KOPT-K1 (cell line): ENCODE measurements around the gene NLRP2B.
"Not testable (repeated sequence)": the region's sequence is repeated elsewhere in the genome, so short reads cannot be mapped to it uniquely, and the experiment has no call there.

ENCODE experiments used
- H3K27ac ChIP-seq: fragments of 200-600 bp; sonication (generic); 2 replicates; pipeline ENCODE4 v1.5.1; 2016; ENCODE audit warnings: antibody characterized with exemption, mild to moderate bottlenecking, low read depth, low read length; ENCODE audit not compliant: poor library complexity, severe bottlenecking
- H3K36me3 ChIP-seq: fragments of 200-600 bp; sonication (generic); 2 replicates; pipeline ENCODE4 v1.5.1; 2017; ENCODE audit warnings: antibody characterized with exemption, mild to moderate bottlenecking, low read length, moderate library complexity; ENCODE audit not compliant: insufficient read depth
- H3K9me3 ChIP-seq: fragments of 200-600 bp; sonication (generic); 2 replicates; pipeline ENCODE4 v1.5.1; 2017; ENCODE audit warnings: antibody characterized with exemption, low read length, mild to moderate bottlenecking; ENCODE audit not compliant: insufficient read depth, poor library complexity, severe bottlenecking

NLRP2B gene

DNA sequence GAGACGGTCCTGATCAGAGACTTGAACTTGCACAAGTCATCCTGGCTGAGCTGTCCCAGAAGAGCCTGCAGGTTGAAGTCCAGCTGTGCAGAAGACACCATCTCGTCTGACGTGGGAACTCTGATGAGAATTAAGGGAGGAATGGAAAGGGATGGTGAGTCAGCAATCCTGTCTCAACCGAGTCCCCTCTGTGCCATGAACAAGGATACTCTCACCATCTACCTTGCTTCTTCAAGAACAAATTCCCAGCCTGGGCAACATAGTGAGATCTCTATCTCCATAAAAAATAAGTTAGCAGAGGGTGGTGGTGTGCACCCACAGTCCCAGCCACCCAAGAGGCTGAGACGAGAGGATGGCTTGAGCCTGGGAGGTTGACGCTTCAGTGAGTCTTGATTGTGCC is at the start of gene NLRP2B:
Gene NLRP2B (minus strand): TSS at position 101 of the 400 bp plus-strand sequence.
- no peaks in the 10 kb centered on the region for H3K9me3 ChIP-seq
- H3K36me3 ChIP-seq, result no peaks in the 10 kb centered on the region
- no peak within 1 kb of the TSS for H3K27ac ChIP-seq

DNA sequence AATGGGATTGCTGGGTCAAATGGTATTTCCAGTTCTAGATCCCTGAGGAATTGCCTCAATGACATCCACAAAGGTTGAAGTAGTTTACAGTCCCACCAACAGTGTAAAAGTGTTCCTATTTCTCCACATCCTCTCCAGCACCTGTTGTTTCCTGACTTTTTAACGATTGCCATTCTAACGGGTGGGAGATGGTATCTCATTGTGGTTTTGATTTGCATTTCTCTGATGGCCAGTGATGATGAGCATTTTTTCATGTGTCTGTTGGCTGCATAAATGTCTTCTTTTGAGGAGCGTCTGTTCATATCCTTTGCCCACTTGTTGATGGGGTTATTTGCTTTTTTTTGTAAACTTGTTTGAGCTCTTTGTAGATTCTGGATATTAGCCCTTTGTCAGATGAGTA is 45.9 kb upstream of the NLRP2B start:
- H3K27ac ChIP-seq, H3K36me3 ChIP-seq, H3K9me3 ChIP-seq: not testable (repeated sequence)

DNA sequence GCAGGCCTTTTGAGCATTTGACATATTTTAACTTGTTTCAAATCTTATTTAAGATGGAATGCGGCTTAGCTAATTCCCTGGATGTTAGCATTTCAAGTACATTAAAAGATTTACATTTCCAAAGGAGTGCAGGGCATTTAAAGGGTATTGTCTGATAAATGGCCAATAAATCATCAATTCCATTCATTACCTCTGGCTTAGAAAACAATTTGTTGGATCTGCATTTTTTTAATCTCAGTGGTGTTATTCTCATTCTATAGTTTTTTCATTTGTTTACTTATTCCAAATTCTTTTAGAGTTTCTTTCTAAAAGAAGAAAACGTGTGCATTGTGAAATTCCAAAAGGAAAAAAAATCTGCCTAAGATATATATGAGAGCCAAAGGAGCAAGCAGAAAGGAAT is 1.3 kb upstream of the NLRP2B start:
- H3K36me3 ChIP-seq, result no peaks in the 10 kb centered on the region
- H3K9me3 ChIP-seq, result no peaks in the 10 kb centered on the region
- H3K27ac ChIP-seq, result no peak overlapping the region

DNA sequence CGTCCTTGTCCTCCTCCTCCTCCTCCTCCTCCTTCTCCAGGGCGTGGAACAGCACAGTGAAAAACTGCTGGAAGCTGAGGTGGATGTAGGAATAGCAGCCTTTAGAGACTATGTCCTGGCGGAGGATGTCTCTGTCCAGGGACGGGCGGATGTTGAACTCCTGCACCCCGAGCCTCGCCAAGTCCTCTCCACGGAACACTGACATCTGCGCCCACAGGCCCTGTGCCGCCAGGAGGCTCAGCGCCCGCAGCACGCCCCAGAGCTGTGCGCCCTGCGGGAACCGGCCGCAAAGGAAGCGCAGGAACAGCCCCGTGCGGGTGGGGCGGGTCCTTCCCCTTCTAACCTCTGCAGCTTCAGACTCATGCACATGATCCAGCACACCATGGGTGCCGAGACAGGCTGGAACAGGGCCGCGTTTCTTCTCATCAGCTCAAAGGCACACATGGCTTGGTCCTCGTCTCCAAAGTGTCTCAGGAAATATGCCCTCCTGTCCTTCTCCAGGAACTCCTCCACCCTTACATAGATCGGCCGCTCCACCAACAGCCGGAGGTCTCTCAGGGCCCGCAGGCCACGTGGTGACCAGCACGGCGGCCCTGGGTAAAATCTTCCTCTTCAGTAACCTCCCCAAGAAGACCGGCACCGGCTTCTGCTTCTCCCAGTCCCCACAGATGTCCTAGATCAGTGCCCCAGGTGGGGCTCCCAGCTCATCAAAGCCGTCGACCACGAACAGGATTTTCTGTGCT is 1.2 kb downstream of the NLRP2B start:
- Histone ChIP-seq H3K36me3 (no peaks in the 10 kb centered on the region), H3K9me3 (no peaks in the 10 kb centered on the region)

DNA sequence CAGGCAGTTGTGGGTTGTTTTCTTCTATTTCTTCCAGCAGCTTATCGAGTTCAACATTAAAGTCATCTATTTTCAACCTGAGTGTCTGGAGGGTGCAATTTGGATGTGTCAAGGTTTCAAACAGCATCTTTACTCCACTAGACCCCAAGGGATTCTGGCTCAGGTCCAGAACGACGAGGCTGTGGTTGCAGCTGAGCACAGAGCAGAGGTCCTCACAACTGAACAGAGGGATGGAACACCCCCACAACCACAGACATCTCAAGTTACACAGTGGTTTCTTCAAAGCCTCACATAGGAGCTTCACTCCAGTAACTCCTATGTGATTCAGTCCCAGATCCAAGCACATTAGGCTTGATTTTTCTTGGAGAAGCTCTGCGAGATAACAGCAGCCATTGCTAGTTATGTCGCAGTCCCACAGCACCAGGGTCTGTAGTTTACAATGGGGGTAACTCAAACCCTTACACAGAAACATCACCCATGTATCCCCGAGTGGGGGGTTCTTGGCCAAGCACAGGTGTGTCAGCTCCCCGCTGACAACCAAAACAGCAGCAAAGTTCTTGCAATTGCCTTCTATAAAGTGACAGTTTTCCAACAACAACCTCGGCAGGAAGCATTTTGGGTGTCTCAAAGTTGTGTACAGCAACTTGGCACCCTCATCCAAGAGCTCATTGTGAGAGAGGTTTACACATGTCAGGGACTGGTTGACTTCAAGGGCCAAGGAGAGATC is 2.8 kb downstream of the NLRP2B start:
- Histone ChIP-seq H3K36me3 (no peaks in the 10 kb centered on the region), H3K27ac (no peak overlapping the region), H3K9me3 (no peaks in the 10 kb centered on the region)

More for the DNA sequence above, 1.2 kb downstream of the NLRP2B start:
- H3K27ac ChIP-seq, result no peak overlapping the region

DNA sequence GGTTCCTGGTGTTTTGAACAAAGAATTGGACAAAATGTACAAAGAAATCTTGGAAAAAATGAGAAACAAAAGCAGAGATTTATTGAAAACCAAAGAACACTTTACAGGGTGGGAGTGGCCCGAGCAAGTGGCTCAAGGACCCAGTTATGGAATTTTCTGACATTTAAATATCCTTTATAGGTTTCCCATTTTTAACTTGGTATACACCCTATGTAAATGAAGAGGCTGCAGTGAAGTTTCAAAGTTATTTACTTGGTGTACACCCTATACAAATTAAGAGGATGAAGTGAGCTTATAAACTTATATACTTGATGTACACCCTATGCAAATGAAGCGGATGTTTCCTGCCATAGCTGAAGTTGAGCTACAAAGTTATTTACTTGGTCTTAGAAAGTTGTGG is 4.7 kb downstream of the NLRP2B start:
- Histone ChIP-seq H3K9me3 (no peaks in the 10 kb centered on the region), H3K27ac (no peak overlapping the region), H3K36me3 (no peaks in the 10 kb centered on the region)

DNA sequence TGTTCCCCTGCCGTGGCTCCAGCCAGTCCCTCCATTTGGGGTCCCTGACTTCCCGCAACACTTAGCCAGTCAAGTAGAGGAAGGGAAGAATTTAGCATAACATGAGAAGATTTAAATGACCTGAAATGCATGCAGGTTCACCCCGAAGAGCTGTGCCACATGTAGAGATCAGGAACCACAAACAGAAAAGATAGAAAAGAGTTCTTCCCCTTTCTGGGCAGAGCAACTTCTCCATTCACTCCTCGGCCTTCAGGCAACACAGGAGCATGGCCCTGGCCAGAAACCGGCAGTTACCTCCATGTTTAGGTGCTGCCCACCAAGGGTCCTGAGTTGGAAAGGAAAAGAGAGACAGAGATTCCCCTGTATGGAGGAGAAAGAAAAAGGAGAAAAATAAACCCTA is 5.2 kb downstream of the NLRP2B start:
- Histone ChIP-seq H3K27ac (no peak overlapping the region), H3K36me3 (no peaks in the 10 kb centered on the region), H3K9me3 (no peaks in the 10 kb centered on the region)

DNA sequence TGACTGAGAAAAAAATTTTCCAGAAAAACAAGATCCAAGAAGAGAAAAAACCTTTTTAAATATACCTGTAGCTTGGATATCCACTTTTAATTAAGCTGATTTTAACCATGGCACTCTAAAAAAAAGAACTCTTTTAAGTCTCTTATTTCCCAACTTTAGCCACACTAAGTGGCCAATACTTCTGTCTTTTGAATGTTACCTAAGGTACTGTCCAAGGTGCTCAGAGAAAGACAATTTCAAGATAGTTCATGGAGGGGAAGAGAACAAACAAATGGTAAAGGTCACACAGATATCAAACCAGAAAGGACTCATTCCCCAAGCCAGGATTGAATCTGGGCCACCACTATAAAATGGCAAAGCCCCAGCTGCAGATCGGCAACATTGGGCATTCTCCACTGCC is 10.1 kb downstream of the NLRP2B start:
- Histone ChIP-seq H3K9me3 (no peaks in the 10 kb centered on the region), H3K27ac (no peak overlapping the region), H3K36me3 (no peaks in the 10 kb centered on the region)

DNA sequence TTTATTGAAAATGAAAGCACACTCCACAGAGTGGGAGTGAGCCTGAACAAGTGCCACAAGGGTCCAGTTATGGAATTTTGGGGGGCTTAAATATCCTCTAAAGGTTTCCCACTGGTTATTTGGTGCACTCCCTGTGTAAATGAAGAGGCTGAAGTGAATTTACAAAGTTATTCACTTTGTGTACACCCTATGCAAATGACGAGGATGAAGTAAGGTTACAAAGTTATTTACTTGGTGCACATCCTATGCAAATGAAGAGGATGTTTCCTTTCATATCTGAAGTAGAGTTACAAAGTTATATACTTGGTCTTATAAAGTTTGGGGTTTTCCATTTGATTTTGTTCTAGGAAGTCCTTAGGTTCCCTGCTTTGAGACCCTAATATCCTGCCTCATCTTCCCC is 13.1 kb downstream of the NLRP2B start:
- H3K9me3 ChIP-seq, result no peaks in the 10 kb centered on the region
- H3K36me3 ChIP-seq, result no peaks in the 10 kb centered on the region

DNA sequence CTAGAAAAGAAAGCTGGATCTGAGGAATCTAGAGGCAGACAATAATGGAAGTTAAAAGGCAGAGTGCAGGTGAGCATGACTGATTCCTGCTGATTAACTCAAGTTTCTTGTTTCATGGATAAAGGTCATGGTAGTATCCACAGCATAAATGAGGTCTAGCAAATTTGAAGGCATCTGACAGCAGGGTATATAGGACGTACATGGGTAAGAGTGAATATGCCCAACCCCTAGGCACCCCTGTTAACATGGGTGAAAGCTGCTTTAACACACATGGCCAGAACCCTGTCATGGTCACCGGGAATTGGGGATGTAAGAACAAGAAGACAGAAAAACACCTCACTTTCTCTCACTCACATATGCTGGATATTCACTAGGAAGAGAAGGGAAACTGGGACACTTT is 25.0 kb downstream of the NLRP2B start:
- Histone ChIP-seq H3K36me3 (no peaks in the 10 kb centered on the region), H3K27ac (no peak overlapping the region), H3K9me3 (no peaks in the 10 kb centered on the region)

More for the DNA sequence above, 13.1 kb downstream of the NLRP2B start:
- no peak overlapping the region for H3K27ac ChIP-seq

DNA sequence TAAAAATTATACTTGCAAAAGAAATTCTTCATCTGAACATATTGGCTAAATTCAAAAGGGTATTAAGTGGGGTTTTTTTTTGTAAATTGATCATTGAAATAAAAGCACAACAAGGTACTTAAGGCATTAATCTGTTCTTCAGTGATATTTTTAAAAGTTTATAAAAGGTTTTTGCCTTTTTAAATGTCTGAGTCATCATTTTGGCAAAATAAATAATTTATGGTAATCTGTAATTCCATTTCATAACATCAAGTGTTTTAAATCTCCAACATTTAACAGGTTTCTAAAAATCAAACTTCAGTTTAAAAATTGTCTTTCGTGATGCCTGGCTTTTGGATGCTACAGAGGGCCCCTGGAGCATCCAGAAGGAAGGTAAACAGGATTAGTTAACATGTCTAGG is 27.4 kb downstream of the NLRP2B start:
- no peaks in the 10 kb centered on the region for H3K36me3 ChIP-seq
- no peak overlapping the region for H3K27ac ChIP-seq
- H3K9me3 ChIP-seq, result no peaks in the 10 kb centered on the region

DNA sequence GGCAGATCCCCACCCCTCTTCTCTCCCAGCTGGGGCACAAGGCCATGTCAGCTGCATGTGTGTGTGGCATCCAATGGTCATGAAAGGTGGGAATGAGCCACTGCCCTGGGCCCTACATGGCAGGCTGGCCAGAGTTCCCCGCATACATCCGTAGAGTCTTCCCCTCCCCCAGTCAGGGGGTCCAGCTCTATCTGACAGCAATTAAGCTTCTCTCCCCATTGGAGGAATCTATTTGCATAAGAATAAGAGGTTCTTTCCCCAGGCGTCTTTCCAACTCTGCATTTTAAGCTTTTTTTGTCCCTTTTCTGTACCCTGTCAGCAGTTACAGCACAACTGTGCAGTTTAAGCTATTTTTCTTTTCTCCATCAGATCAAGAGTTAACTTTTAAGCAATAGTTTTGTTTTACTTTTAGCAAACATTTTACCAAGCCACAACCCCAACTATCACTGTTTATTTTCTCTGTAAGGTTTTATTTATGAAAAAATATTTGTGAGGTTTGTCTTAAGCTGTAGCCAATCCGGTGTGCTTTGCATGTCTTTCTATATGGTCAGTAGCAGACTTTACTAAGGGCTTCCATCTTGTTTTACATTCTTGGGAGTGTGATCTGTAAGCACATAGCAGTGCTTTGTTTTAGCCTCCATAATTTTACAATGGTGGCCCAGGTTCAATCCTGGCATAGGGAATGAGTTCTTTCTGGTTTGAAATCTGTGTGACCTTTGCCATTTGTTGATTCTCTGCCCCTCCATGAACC is 28.7 kb downstream of the NLRP2B start:
- Histone ChIP-seq H3K9me3 (no peaks in the 10 kb centered on the region), H3K36me3 (no peaks in the 10 kb centered on the region), H3K27ac (no peak overlapping the region)

DNA sequence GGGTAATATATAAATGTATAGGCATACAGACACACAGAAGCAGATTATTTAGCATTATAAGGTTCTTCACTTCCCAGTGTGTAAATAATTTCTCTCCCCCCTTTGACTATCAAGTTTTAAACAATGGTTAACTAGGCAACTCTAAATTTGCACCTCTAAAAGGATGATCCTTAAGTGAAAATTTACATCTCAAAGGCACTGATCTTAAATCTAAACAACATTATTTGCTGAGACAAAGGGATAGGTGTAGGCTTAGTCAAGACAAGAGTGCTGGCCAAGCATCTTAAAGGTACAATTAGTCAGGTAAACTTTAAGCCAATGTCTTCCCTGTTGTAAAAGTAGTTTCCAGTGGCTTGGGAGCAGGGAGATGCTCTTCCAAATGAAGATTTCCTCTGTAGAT is 33.0 kb downstream of the NLRP2B start:
- Histone ChIP-seq H3K9me3 (no peaks in the 10 kb centered on the region), H3K27ac (no peak overlapping the region)

DNA sequence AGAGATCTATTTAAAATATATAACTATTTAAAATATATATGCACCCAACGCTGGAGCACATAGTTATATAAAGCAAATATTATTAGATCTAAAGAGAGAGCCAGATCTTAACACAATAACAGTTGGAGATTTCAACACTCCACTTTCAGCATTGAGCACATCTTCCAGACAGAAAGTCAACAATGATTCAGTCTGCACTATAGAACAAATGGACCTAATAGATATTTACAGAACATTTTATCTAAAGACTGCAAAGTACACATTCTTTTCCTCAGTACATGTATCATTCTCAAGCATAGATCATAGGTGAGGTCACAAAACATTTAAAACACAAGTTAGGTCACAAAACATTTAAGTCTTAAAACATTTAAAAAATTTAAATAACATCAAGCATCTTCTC is 36.4 kb downstream of the NLRP2B start:
- H3K27ac ChIP-seq, result no peak overlapping the region
- H3K9me3 ChIP-seq, result no peaks in the 10 kb centered on the region
- no peaks in the 10 kb centered on the region for H3K36me3 ChIP-seq

More for the DNA sequence above, 33.0 kb downstream of the NLRP2B start:
- H3K36me3 ChIP-seq, result no peaks in the 10 kb centered on the region

DNA sequence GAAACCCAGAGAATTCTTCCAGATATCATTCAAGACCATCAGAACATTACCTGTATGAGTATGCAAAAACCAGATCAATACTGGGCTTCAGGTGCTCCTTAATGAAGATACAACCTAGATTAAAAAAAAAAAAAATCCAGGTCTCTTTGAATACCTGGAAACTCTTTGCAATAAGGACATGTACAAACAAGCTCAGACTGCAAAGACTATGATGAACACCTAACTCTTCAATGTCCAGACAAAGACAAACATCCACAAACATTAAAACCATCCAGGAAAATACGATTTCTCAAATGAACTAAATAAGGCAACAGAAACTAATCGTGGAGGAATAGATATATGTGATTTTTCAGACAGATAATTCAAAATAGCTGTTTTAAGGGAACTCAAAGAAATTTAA is 38.7 kb downstream of the NLRP2B start:
- Histone ChIP-seq H3K36me3 (no peaks in the 10 kb centered on the region), H3K9me3 (no peaks in the 10 kb centered on the region), H3K27ac (no peak overlapping the region)
